Iris pigment epithelial cell (primary cell): Measurements from ENCODE around the gene CCDC149.
"Not testable (repeated sequence)": the region's sequence is repeated elsewhere in the genome, so short reads cannot be mapped to it uniquely, and the experiment has no call there.

ENCODE experiments used
- DNase-seq: peaks from one replicate; pipeline ENCODE4 v3.0.0-alpha.2; 2011; ENCODE audit warnings: low read depth

Gene CCDC149

GRCh38 chr4:24917076-24917856, 4.4 kb upstream of the CCDC149 start:
- no peak for DNase-seq

DNA sequence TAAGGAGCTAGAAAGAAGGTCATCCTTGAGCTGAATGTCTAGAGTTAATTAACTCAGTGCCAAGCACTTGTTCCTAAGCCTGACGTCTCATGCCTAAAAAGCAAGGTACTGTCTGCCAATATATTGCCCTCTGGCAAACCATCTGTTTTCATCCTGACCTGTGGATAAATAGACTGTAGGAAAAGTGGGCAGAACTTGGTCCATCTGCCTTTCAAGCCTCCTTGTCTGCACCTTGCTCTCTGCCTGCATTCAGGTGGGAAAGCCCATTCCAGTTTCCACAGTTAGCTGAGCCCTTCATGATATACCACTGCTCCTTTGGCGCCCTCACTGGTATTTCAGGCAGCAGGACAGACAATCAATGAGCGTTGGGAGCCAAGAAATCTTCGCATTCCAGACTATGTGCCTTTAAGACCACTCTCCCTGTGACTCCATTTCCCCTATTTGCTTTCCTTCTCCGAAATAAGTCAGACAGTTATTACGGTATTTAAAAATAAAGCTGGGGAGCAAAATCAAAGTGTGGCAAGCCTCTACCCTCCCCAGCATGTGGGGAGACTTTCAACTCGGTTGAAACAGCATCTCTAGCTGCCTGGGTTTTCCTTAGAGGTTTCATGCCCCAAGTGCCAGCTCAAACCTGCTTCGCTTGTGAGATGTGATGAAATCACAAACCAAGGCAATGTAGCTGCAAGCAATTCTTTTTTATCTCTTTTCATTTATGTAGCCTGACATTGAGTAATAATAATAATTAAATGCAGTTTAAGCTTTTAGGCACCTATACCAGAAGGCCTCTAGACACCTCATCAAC, 2.5 kb upstream of the CCDC149 start:
- DNase-seq, result no peak

DNA sequence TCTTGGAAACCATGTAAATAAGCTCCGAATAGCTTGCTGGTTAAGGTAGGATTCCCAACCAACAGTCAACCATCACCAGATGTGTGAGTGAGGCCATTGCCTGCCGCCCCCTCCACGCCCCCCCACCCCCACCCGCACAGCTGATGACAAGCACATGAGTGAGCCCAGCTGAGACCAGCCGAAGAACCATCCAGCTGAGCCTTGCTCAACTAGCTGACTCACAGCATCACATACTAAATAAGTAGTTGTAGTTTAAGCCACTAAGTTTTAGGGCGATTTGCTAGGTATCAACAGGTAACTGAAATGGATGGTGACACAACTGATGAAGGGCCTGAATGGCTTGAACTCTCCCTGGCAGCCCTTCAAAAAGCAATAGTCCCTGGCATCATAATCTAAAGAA, 1.6 kb upstream of the CCDC149 start:
- DNase-seq, result peak; percentile 10

- no peak for DNase-seq
Observed at GRCh38 chr4:24913119-24913485, 260 bp upstream of the CCDC149 start.

DNA sequence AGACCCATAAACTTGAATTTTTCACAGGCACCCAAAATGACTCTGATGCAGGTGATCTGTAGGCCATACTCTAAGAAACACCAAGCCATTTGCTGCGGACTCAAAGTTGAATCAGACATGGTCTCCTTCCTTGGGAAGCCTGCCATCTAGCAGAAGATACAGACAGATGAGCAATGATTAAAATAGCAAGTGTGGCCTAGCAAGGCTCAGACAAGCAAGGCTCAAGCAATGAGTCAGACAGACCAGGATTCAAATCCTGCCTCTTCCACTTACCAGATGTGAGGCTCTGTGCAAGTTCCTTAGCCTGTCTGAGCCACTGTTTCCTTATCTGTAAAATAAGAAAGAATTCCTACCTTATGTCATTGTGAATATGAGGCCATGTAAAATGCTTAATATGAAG, 2.3 kb downstream of the CCDC149 start:
- DNase-seq, result peak; percentile 88

DNA sequence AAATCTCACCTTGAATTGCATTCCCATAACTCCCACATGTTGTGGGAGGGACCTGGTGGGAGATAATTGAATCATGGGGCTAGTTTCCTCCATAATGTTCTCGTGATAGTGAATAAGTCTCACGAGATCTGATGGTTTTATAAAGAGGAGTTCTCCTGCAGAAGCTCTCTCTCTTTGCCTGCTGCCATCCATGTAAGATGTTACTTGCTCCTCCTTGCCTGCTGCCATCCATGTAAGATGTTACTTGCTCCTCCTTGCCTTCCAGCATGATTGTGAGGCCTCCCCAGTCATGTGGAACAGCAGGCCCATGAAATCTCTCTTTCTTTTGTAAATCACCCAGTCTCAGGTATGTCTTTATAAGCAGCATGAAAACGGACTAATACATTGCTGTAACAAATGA, 3.2 kb downstream of the CCDC149 start:
- DNase-seq, result not testable (repeated sequence)

GRCh38 chr4:24897639-24898038, 15.2 kb downstream of the CCDC149 start:
- DNase-seq, result no peak

- DNase-seq, result no peak
Observed at GRCh38 chr4:24896977-24897376, 15.9 kb downstream of the CCDC149 start.

DNA sequence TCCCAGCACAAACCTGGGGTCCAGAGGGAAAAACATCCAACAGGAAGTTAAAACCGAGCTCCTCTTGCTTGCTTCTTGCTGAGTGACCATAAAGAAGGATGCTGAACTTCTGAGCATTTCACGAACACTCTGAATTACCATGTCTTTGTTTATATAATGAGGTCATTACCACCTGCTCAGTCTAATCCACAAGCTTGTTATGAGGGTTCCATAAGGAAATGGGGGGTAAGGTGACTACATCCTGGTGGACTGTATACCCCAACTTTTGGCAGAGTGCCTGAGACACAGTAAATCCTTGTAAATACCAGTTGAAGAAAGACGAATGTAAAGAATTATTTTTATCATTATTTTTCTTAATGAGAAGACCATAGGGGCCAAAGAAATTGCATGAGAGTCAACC, 16.8 kb downstream of the CCDC149 start:
- DNase-seq, result no peak

GRCh38 chr4:24895461-24895860, 17.4 kb downstream of the CCDC149 start:
- DNase-seq, result no peak

GRCh38 chr4:24894846-24895245, 18.0 kb downstream of the CCDC149 start:
- DNase-seq, result no peak

GRCh38 chr4:24894243-24894642, 18.6 kb downstream of the CCDC149 start:
- no peak for DNase-seq

GRCh38 chr4:24892778-24893177, 20.1 kb downstream of the CCDC149 start:
- no peak for DNase-seq

GRCh38 chr4:24892278-24892677, 20.6 kb downstream of the CCDC149 start:
- no peak for DNase-seq

DNA sequence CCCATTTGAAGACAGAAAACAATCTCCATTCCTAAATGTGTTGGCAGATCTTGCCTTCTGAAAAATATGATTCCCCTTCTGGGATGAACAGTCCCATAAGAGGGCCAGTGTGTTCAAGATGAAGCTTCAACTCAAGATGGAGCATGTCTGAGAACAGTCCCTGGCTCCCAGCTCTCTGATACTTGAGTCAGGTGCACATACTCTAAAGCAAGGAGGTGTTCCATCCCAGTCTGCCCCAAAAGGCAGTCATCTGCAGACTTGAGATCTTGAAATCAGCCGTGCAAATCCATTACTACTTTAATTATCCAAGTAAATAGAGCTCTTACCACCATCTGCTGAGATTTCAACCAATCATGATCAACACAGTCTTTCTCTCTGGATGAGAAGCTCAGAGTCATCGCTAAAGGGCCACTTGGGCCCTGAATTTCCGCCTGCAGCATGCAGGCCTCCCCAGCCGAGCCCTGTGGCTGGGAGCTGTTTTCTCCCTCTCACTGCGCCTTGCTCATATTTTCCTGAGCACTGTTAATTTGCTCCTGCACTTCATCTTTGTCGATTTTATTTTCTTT, 22.2 kb downstream of the CCDC149 start:
- DNase-seq, result no peak

DNA sequence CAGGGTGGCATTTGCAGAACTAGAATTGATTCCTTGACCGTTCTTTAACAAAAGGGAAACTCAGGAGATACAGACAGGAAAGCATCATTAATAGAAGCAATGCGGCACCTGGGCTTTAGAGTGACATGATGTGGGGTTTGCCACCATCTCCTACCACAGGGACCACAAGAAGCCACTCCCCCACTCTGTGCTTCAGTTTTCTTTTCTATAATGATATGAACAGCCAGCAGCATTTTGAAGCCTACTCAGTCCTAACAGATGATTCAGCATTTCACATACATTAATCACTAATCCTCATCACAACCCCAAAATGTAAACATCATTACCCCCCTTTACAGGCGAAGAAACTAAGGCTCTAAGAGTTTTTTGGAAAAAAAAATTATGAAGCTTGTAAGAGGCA, 22.9 kb downstream of the CCDC149 start:
- peak; percentile 8 for DNase-seq

- DNase-seq, result no peak
Observed at GRCh38 chr4:24888475-24889344, 24.1 kb downstream of the CCDC149 start.

DNA sequence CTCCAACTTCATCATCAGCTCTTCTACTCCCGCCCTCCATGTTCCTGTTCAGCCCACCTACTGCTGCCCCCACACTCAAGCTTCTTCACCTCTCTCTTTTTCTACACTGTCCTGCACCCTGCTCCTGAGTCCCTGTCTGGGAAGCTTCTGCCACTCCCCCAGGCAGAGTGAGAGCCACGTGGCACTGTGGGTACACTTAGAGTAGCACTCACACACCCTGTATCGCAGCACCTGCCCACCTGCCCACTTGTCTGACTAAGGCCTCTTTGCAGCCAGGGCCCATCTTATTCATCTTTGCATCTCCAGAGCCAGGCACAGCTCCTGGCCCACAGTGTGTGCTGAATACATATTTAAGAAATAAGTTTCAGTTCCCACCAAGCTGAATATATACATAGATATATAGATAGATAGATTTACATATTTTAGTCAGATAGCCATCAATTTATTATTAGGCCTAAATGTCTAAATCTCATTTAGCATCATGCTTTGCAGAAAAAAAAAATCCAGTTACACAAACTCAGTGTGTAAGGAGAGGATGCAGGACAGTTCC, 24.9 kb downstream of the CCDC149 start:
- DNase-seq, result no peak

- no peak for DNase-seq
Observed at GRCh38 chr4:24886596-24886995, 26.2 kb downstream of the CCDC149 start.

DNA sequence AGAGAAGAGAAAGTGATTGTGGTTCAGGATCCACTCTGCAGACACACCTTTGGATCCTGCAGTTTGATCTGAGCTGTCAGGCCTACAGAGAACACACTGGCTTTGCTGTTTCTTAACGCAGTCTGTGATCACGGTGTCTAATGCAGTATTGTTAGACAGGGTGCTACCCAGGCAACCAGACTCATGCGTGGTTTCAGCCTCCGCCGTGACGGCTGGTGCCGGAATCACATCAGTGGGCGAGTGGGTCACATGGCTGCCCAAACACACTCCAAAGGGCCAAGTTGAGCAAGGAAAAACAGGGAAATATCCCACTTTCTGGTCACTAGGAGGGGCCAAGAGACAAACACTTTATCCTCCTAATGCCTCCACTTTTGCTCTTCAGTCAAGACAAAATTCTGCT, 27.5 kb downstream of the CCDC149 start:
- no peak for DNase-seq

DNA sequence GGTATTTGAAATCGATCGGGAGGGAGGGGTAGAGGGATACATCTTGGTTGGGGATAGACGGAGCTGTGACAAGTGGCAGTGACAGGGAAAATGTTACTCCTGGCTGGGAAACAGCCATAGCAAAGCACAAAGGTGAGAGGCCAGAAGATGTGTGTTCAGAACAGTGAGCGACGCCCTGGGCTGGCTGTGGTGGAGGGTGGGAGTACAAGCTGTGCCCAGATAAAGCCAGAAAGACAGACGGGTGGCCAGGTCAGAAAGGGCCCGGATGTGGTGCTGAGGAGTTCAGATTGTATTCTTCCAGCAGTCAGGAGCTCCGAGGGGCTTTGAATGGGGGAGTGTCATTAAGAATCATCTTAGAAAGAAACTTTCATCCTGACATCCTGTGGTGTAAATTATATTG, 27.9 kb downstream of the CCDC149 start:
- no peak for DNase-seq
